Left kidney (tissue), 2 donors: ENCODE measurements around the gene CAPN14. TPM values are rescaled to one million over a fixed set of nuclear protein-coding genes. Genes with fewer than 3 reads are reported as not detected.

ENCODE experiments used
- DNase-seq: peaks from one replicate; pipeline ENCODE4 v3.0.0-alpha.2; 2013
- polyA plus RNA-seq: library from polyadenylated mRNA; unstranded; fragments of 120-200 nt; gene quantifications from one replicate; pipeline ENCODE4 v1.2.1, GENCODE V29; 2013; ENCODE audit not compliant: insufficient read length

The CAPN14 gene
- polyA plus RNA-seq, 1 donor, result 0.13 TPM

DNA sequence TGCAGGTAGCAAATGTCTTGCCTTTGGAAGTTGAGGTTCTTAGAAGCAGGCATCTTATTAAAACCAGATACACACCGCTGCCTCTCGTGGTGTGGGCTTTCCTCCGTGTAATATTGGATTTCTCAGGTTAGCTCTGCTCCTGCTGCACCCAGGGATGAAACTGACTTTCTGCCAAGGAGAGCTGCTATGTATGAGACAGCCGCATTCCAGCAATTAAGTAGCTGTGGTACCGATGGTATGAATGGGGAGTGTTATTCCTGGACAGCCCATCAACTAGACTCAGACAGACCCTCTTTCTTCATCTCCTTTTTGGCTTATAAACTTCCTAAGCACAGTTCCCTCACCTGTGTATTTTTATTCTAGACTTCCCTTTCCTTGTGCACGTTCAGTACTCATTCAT, 9.8 kb upstream of the CAPN14 start:
- DNase-seq, result no peak

DNA sequence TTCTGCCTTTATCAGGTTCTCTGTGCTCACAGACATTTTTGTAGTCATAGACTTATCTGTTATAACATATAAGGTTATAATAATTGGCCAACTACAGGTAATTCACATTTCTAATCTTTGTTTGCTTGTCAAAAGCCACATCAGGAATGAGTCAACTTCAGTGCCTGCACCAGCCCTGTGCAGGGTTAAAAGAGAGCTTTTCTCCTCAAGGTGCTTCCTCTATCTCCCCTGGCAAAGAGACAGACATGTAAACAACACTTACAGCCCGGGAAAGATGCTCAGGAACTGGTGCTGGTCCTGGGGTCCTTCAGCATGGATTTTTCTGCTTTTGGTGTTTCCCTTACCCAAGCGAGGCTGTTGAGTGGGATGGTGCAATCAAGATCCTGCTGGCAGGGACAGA, 9.0 kb upstream of the CAPN14 start:
- DNase-seq, result no peak

DNA sequence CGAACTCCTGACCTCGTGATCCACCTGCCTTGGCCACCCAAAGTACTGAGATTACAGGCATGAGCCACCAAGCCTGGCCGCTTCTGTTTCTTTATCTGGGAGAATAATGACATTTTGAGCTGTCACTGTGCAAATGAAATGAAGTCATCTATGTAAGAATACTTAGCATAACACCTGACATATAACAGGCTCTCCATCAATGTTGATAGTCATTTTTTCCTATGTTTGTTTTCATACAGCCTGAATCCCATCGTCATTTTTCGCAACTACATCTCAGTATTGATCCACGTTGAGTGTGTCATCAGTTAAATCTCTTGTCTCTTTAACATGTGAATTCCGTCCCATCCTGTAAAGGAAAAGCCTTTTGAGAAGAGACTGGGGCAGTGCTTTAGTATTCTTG, 6.4 kb upstream of the CAPN14 start:
- no peak for DNase-seq

DNA sequence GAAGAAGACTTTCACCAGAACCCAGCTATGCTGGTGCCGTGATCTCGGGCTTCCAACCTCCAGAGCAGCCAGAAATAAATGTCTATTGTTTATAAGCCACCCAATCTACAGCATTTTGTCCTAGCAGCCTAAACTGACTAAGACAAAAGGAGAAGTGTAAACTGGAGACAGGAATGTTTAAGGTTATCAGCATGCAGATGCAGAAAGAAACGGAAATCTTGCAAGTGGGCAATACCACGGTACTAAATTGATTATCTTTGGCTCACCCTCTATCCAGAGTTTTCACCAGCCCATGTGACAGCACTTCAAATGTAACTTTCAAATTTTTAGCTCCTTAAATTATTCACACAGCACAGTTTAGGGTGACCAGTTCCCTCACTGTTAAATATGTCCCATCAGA, 5.7 kb upstream of the CAPN14 start:
- DNase-seq, result no peak

DNA sequence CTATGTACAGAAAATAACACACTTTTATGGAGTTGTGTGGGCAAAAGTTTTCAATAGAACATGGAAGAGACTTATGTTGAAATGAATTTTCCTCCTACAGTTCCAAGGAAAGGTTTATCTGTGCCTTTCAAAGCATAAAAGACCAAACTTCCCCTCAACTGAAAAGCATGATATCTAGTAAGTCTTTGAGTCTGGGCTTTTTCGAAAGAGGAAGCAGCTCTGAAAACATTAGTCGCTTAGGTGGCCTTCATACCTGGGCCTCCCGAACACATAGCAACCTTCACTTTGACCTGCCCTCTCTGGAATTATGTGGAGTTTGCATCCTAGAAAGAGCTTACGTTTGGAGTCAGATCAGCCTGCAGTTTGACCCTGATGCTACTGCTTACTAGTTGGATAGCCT, 4.8 kb upstream of the CAPN14 start:
- no peak for DNase-seq

DNA sequence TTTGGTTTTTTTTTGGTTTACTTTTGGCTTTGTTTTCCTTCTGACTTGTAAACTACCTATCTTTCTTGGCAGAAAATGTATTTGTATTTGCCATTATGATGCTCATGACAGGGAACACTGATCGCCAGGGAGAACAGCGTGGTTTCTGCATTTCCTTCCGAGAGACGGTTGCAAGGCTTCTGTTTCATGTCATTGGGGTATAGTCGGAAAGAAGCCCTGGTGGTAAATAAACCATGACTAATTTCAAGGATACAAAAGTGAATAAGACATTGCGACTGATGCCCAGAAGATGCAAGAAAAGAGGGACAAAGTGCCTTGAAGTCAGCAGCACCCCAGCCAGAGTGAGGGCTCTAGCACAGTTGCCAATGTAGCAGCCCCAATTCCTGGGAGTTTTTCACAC, 4.2 kb upstream of the CAPN14 start:
- DNase-seq, result no peak

DNA sequence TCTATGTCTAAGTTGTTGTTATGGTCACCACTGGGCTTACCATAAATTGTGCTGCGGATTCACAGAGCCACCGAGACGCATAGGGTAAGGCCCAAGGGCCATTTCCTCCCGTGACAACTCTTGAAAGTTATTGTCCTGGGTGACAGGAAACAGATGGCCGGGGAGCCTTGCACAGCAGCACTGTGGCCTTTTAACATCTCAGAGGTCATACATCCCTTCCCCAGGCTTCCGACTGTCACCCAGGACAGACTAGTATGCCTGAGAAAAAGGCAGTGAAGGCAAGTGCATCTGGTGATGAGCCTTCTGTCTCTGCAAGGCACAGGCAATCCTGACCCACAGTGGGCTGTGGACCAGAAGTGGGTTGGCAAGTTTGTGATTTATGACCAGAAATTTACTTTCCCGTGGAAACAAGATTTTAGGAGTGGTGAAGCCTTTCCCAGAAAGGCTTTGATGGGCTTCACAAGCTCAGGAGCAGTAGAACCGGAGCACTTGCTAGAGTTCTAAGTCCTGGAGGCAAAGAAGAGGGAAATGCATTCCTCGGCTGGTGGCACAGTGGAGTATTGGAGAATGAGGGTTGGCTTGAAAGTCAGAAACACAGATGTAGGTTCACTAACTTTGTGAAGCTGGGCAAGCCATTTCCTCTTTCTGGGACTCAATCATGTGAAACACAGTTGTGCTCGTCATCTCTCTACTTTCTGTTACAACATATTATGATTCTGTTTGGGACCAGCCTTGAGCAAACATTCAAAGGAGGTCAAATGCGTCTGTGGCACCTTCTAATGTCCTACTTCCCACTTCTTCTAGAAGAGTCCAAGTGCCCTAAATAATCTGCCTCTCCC, 2.0 kb upstream of the CAPN14 start:
- no peak for DNase-seq

DNA sequence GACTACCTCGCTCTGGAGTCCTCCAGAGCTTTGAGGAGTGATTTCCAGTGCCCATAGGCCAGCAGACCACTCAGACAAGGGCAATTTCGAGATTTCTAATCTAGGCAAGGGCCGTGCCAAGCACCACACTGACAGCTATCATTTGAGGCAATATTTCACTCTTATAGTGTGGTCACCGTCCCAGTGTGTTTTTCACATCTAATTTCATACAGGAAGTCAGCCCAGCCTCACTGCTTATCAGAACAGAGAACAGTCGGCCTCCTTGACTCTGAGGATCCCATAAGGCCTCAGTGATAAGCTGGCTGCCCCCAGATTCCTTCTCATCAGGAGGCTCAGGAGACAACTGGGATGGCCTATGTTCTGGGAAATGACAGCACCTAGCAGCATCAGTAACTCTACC, 581 bp downstream of the CAPN14 start:
- DNase-seq, result no peak

DNA sequence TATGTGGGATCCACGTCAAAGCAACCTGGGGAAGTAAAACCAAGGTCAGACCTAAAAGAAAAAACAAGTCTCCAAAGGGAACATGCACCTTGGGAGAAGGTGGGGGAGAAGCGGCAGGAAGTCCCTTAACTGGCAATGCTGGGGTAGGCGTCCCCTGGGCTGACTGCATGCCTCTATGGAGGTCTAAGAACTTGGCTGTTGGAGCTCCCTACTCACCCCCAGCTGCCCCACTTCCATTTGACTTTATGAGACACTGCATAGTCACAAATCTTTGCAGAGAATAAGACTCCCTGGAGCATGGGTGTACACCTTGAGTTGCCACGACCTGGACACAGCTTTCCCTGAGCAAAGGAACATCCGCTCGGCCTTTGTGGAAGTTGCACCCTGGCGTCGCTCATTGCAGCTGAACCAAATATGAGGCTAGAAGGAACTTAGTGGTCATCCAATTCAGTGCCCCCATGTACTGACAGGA, 2.8 kb downstream of the CAPN14 start:
- DNase-seq, result no peak

DNA sequence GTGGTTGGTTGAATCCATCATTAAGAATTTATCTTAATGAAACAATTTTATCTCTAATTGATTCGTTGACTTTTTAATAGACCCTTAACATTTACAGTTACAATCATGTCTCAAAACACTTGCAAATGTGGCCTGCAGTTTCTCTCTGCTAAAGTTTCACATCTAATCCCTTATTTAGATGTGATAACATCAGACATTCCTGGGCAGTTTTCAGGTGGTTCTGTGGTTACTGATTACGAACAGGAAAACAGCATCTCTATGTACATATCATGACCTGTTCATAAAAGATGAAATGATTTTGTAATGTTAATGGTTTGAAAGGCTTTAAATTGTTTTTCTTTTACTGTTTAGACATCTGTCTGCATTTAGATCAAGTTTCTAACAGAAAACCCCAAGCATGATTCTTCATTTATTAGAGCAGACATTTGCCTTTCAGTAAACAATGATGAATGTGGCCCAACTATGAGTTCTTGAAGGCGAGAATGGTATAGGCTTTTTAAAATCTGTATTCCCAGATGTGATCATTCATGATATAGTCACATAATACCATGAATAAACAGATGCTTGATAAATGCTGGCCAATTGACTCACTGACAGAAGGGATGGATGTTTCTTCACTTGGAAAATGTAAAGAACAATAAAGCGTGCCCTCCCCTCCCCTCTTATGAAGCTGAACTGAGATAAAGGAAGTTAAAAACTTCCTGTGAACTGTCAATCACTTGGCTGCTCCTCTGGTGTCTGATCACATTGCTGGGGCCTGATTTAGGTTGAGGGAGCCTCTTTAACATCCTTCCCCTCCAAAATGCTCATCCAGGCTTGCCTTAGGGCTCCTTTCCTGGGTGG, 3.5 kb downstream of the CAPN14 start:
- no peak for DNase-seq

DNA sequence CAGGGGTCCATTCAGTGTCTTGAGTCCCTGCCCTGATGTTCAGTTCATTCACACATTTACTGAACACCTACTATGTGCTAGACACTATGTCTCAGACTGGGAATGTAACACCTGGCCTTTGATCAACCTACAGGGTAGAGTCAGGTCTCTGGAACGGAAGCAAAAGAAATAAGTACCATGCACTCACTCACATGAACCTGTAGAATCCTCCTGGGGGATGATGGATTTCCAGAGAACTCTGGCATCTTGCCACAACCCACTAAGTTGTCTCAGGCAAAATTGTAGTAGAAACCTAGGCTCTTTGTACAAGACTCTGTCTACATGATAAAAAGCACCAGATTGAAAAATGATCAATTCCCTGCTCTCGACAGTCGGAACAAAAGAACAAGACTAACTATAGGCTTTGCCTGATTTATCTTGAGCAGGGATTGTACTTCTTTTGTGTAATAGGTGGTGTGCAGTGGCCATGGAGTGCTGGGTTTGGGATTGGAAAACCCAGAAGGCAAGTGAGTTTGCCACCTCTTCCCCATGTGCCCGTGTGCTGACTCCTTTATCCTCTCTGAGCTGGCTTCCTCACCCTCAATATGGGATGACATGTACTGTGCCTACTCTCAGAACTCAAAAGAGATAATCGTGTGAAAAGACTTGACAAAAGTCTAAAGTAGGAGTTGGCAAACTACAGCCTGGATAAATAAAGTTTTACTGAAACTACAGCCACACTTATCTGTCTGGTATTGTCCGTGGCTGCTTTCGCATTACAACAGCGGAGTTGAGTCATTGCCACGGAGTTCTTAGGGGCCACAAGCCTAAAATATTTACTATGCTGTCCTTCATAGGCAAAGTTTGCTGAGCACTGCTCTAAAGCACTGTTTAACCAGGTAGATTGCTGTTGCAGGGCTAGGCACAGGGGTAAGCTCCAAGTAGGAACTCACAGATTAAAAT, 4.4 kb downstream of the CAPN14 start:
- no peak for DNase-seq

DNA sequence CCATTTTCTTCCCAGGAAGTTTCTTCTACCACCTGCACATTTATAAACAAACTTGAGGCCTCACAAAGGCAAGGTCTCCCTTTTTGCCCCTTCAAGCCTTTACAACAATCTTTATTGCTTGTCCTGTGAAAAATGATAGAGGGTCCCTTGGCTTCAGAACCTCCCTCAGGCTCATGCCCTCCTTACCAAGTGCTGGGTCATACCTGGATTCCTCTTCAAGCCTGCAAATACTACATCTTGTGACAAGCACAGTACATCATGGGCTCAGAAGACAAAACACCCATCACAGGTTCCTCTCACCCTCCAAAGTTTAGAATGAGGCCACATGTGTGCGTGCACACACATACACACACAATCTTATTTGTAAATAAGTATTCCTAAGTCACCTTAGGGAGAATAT, 9.1 kb downstream of the CAPN14 start:
- DNase-seq, result no peak

DNA sequence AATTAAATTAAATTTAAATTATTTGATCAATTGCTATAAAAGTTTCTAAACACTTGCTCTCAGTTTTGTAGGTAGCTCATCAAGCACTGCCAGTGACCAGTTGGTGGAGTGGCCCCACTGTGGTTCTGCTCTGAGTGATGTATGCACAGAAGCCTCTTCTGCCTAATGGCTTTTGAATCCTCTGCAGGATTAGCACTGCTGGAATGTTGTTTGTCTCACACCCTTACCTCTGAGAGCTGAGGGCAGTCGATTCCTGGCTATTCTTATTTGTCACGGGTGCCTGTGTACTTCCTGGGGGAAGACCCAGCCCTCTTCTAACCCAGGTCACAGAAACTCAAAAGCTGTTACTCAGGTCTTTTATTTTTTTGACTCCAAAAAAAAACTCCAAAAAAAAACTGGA, 9.5 kb downstream of the CAPN14 start:
- DNase-seq, result no peak

DNA sequence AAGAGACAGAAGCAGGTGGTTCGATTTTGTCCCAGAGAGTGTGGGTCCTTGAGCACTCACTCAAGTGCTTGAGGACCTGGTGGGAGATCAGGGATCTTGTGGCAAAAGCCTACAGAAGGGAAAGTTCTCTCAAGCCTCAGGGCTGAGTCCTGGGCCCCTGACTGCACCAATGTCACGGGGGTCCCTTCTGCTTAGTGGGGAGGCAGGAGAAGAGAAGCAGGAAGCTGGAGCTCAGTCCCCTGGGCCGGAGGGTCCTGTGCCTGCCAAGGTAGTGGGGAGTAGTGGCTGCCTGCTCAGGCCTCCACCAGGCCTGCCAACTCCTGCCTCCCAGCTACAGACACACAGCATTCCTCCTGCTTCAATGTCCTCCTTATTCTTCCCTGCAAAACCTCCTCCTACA, 11.7 kb downstream of the CAPN14 start:
- DNase-seq, result no peak

DNA sequence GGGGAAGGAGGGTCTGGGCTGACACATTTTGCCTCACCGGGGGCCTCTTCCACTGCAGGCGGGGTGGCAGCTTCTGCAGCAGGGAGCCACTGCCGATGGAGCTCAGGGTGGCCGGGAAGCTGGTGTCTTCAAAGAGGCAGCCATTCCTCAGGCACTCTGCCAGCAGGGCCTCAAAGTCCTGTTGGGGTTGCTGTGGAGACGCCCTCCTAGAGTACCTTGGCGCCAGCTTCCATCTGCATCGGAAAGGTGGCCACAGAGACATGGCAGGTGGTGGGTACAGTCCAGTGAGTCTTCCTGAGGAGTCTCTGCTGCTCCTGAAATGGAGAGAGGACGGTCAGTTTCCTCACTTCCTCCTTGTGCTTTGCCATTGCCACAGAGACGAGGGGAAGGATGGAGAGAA, 12.1 kb downstream of the CAPN14 start:
- no peak for DNase-seq

DNA sequence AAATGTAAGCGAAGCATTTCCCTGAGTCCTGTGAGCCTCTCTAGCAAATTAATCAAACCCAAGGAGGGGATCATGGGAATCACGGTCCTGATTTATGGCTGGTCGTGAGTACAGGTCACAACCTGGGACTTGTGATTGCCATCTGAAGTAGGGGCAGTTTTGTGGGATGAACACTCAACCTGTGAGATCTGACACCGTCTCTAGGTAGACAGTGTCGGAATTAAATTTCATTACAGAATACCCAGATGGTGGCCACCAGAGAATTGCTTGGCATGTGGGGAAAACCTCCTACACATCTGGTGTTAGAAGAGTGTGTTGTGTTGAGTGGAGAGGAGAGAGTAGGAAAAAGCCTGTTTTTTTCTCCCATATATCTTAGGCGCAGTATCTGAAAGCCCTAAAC, 12.5 kb downstream of the CAPN14 start:
- peak; percentile 19 for DNase-seq

DNA sequence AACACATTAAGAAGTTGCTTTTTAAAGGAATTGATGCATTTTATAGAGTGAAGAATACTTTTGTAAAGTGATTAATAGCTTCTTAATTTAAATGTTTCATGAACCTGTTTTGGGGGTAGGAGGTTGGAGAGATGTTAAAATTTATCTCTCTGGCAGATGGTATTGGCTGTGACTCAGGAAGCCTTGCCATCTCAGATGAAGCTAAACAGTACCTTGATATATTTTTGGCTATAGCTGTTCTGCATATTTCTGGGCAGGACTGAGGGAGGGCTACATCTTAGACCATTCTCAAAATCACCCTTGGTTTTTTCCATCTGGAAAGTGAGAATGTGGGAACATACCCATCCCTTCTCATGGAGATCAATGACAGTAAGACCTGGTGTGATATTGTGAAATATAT, 13.4 kb downstream of the CAPN14 start:
- DNase-seq, result no peak

DNA sequence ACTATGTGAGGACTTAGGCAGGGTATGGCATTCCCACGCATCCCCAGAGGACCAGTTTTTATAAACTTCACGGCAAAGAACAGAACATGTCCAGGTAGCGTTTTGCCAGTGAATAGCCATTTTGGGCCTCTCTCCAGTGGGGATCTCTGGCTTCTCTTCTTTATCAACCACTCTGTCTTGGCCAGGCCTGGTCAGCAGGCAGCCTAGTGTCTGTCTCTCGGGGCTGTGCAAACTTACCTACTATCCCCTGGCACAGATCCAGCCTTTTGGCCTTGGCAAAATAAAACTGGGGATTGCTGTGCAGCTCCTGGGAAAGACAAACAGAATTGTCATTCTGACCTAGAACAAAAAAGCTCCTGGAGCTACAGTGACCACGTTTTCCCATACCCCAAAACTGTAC, 14.5 kb downstream of the CAPN14 start:
- no peak for DNase-seq

DNA sequence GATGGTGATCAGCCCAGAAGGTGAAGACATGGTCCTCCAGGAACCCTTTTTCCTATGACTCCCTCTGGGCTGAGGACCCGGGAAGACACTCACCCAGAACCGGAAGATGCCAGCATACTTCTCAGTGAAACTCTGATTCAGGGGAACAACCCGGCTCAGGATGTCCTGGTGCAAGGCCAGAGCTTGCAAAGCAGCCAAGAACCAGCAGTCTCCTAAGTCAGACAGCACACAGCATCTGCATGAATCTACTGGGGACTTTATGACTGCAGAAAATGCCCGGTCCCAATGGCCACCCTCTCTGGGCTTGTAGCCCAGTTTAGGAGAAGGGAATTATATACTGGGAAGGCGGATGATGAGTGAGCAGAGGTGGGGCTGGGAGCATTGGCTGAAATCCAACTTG, 15.3 kb downstream of the CAPN14 start:
- DNase-seq, result no peak

DNA sequence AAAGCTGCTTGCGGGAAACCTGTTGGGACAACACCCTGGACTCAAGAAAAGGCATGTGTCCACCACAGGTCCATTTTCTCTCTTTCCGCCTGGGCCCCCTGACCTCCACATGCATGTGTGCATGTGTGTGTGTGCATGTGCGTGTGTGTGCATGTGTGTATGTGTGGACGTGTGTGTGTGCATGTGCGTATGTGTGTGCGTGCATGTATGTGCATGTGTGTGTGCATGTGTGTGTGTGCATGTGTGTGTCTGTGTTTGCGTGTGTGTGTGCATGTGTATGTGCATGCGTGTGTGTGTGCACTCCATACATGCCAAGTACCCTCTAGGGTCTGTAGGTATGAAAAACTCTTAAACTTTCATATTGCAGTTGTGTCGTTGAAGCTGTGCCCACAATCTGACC, 16.3 kb downstream of the CAPN14 start:
- no peak for DNase-seq

DNA sequence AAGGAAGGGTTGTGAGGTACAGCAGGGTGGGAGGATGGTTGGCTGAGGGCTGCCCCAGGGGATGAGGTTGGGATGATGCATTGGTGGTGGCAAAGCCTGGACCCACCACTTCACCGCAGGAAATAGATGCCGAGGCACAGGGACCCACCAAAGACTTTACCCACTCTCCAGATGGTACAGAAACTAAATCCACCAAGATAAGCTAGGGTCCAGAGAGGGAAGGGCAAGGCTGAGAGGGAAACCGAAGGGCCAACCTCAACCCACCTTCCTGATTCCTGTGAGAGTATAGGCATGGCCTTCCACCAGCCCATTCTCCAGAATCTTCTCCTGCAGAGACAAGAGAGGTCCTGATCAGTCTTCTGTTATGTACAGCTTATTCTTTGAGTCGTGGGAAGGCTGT, 18.1 kb downstream of the CAPN14 start:
- no peak for DNase-seq

DNA sequence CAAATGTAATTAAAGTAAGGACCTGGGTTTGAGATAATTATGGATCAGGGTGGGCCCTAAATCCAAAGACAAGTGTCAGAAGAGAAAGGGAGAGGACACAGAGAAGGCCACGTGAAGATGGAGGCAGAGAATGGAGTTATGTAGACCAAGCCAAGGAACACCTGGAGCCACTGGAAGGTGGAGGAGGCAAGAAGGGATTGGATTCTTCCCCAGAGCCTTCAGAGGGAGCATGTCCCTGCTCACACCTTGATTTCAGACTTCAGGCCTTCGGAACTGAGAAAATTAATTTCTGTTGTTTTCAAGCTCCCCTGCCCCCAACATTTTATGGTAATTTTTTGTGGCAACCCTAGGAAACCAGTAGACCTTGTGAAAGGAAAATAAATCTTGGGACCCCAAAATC, 19.6 kb downstream of the CAPN14 start:
- DNase-seq, result no peak
